Epithelial cell of proximal tubule (primary cell): ENCODE data around the gene ZBBX. TPM values are rescaled to one million over a fixed set of nuclear protein-coding genes. Genes with fewer than 3 reads are reported as not detected.

Experiments used
- DNase-seq: peaks from one replicate; pipeline ENCODE4 v3.0.0-alpha.2; 2011; ENCODE audit warnings: low read depth
- H3K4me3 ChIP-seq: 2 replicates; pipeline ENCODE4 v1.5.1; 2011; ENCODE audit warnings: low read depth, mild to moderate bottlenecking, low read length
- CTCF ChIP-seq: conservative IDR thresholded peaks from 2 replicates; pipeline ENCODE4 v1.5.1; 2012; ENCODE audit warnings: low read depth, mild to moderate bottlenecking, low read length
- total RNA-seq: library from RNA; depleted of rRNA; stranded (reverse); fragments of >200 nt; gene quantifications from 2 replicates; pipeline ENCODE4 v1.2.3, GENCODE V29; 2015

The ZBBX gene
- total RNA-seq, 1 donor from 2014 or later = 0.06 TPM

DNA sequence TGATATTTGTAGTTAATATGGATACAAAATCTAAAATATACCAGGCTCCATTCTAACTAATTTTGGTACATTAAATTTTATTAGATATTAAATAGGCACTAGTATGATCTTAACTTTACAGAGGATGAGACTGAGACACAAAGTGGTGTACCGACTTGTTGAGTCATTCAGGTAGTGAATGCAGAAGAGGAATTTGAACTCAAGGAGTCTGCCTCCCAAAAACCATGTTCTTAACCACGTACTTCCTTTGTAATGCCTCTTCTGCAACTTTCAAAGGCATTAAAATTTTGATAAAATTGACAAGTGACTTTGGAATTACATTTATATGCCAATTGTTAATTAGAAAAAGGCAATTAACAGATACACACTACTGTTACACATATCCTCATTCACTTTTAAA, 61.8 kb downstream of the ZBBX start:
- TF ChIP-seq CTCF = no peak

GRCh38 chr3:167306319-167306718, 73.8 kb downstream of the ZBBX start:
- no peak overlapping the region for H3K4me3 ChIP-seq
- DNase-seq = no peak
- no peak for TF ChIP-seq CTCF

More for the DNA sequence above, 61.8 kb downstream of the ZBBX start:
- DNase-seq = no peak
- no peak overlapping the region for H3K4me3 ChIP-seq

DNA sequence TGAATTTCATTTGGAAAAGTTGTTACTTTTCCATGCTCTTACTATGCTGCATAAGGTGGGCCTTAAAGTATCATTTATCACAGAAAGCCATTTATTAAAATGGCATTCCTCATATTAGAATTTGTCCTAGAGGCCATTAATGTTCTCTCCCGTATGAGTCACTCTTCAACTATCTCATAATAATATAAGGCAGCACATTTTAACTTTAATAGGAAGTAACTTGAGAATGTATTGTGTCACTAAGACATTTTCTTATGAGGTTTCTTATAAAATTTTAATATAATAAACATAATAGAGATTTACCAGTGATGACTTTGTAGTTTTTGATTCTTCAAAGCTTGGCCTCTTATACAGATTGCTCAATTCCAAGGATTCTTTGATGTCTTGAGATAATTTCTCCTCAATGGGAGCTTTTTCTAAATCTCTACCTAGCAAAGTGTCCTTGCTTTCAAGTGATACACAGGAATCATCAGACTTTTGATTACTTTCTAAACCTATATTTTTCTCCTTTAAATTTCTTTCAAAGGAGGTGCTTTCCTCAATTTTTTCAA, 74.7 kb downstream of the ZBBX start:
- no peak overlapping the region for H3K4me3 ChIP-seq
- no peak for DNase-seq
- no peak for TF ChIP-seq CTCF

- H3K4me3 ChIP-seq = no peak overlapping the region
- DNase-seq = no peak
- TF ChIP-seq CTCF = no peak
Measured at GRCh38 chr3:167304077-167304476, 76.0 kb downstream of the ZBBX start.

DNA sequence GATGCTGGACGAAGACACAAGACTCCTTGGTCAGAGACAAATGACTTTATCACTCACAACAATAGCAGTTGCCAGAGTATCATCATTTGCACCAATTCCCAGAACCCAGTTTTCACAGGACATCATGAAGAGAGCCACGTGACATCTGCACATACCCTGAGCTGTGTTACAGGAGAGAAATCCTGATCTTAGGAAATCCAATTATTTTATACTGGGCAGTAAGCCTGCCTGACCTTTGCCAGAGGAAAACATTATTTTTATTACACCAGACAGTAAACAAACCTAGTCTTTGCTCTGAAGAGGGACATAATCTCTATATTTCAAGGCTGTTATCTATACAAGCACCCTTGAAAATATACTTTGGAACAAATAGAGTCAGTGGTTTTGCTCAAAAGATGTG, 77.4 kb downstream of the ZBBX start:
- TF ChIP-seq CTCF = no peak
- no peak for DNase-seq
- no peak overlapping the region for H3K4me3 ChIP-seq

- no peak for DNase-seq
- no peak for TF ChIP-seq CTCF
Measured at GRCh38 chr3:167300207-167300606, 79.9 kb downstream of the ZBBX start.

DNA sequence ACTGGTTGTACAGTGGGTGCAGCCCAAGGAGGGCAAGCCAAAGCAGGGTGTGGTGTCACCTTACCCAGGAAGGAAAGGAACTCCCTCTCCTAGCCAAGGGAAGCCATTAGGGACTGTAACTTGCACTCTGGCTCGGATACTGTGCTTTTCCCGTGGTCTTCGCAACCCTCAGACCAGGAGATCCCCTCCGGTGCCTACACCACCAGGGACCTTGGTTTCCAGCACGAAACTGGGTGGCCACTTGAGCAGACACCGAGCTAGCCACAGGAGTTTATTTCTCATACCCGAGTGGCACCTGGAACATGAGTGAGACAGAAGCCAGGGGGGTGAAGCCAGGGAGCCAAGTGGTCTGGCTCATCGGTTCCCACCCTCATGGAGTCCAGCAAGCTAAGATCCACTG, 90.7 kb downstream of the ZBBX start:
- no peak overlapping the region for H3K4me3 ChIP-seq
- DNase-seq = no peak
- no peak for TF ChIP-seq CTCF

More at GRCh38 chr3:167300207-167300606, 79.9 kb downstream of the ZBBX start:
- no peak overlapping the region for H3K4me3 ChIP-seq
